SK-N-SH treated with all-trans-retinoic acid at 6 μM for 48 hours (cell line): Measurements from ENCODE around the gene LGR4.

Experiments
- ATAC-seq: fragments of 200-7000 bp; cut with Tn5 transposase; 3 replicates; pipeline ENCODE4 v1.9.1; 2020; ENCODE audit warnings: mild to moderate bottlenecking, moderate library complexity
- ARNTL ChIP-seq: fragments of 450-650 bp; formaldehyde crosslinking; IDR thresholded peaks from 2 replicates; pipeline ENCODE4 v1.5.0; 2020; ENCODE audit warnings: low read depth, mild to moderate bottlenecking, moderate library complexity, borderline replicate concordance
- BACH2 ChIP-seq: fragments of 250-450 bp; sonication (Bioruptor Pico); IDR thresholded peaks from 2 replicates; pipeline ENCODE4 v1.9.0; 2021; ENCODE audit warnings: mild to moderate bottlenecking, borderline replicate concordance
- CSDC2 ChIP-seq: fragments of 250-450 bp; sonication (Bioruptor Pico); IDR thresholded peaks from 2 replicates; pipeline ENCODE4 v1.5.0; 2020; ENCODE audit warnings: mild to moderate bottlenecking, moderate library complexity
- ESRRG ChIP-seq: fragments of 250-450 bp; sonication (Bioruptor Pico); IDR thresholded peaks from 2 replicates; pipeline ENCODE4 v1.6.1; 2021; ENCODE audit warnings: mild to moderate bottlenecking
- GLIS3 ChIP-seq: fragments of 250-450 bp; sonication (Bioruptor Pico); IDR thresholded peaks from 2 replicates; pipeline ENCODE4 v1.5.0; 2020; ENCODE audit warnings: mild to moderate bottlenecking, moderate library complexity
- ISL1 ChIP-seq: fragments of 250-450 bp; sonication (Bioruptor Pico); IDR thresholded peaks from 2 replicates; pipeline ENCODE4 v2.1.2; 2022; ENCODE audit warnings: mild to moderate bottlenecking, moderate library complexity
- OSR1 ChIP-seq: fragments of 250-450 bp; sonication (Bioruptor Pico); IDR thresholded peaks from 2 replicates; pipeline ENCODE4 v1.8.0; 2022; ENCODE audit warnings: moderate library complexity, mild to moderate bottlenecking, inconsistent platforms
- PPARA ChIP-seq: fragments of 250-450 bp; sonication (Bioruptor Pico); IDR thresholded peaks from 2 replicates; pipeline ENCODE4 v1.5.0; 2020; ENCODE audit warnings: mild to moderate bottlenecking, borderline replicate concordance
- RARB ChIP-seq: fragments of 250-450 bp; sonication (Bioruptor Pico); IDR thresholded peaks from 2 replicates; pipeline ENCODE4 v1.8.0; 2021; ENCODE audit warnings: mild to moderate bottlenecking, moderate library complexity
- SNAI2 ChIP-seq: fragments of 250-450 bp; sonication (Bioruptor Pico); IDR thresholded peaks from 2 replicates; pipeline ENCODE4 v1.5.0; 2020; ENCODE audit warnings: mild to moderate bottlenecking, moderate library complexity
- TCF4 ChIP-seq: fragments of 250-450 bp; sonication (Bioruptor Pico); IDR thresholded peaks from 2 replicates; pipeline ENCODE4 v1.8.0; 2021; ENCODE audit warnings: mild to moderate bottlenecking, moderate library complexity, borderline replicate concordance
- TOX ChIP-seq: fragments of 250-450 bp; sonication (Bioruptor Pico); IDR thresholded peaks from 2 replicates; pipeline ENCODE4 v1.8.0; 2021; ENCODE audit warnings: mild to moderate bottlenecking, moderate library complexity, borderline replicate concordance
- ZC3H10 ChIP-seq: fragments of 250-450 bp; sonication (Bioruptor Pico); IDR thresholded peaks from 2 replicates; pipeline ENCODE4 v1.5.1; 2021; ENCODE audit warnings: mild to moderate bottlenecking, moderate library complexity
- ZFP3 ChIP-seq: fragments of 250-450 bp; sonication (Bioruptor Pico); IDR thresholded peaks from 2 replicates; pipeline ENCODE4 v1.5.0; 2020; ENCODE audit warnings: mild to moderate bottlenecking, moderate library complexity
- ZFP30 ChIP-seq: fragments of 450-650 bp; formaldehyde crosslinking; IDR thresholded peaks from 2 replicates; pipeline ENCODE4 v1.5.0; 2022; ENCODE audit warnings: mild to moderate bottlenecking, moderate library complexity
- ZNF565 ChIP-seq: fragments of 450-650 bp; formaldehyde crosslinking; conservative IDR thresholded peaks from 2 replicates; pipeline ENCODE4 v1.5.0; 2020; ENCODE audit warnings: low read depth, mild to moderate bottlenecking, moderate library complexity
- ZNF70 ChIP-seq: fragments of 450-650 bp; formaldehyde crosslinking; IDR thresholded peaks from 2 replicates; pipeline ENCODE4 v1.5.0; 2020; ENCODE audit warnings: mild to moderate bottlenecking, moderate library complexity
- ZNF8 ChIP-seq: fragments of 450-650 bp; formaldehyde crosslinking; IDR thresholded peaks from 2 replicates; pipeline ENCODE4 v1.5.0; 2020; ENCODE audit warnings: mild to moderate bottlenecking, moderate library complexity
- TF ChIP-seq, protein P1 (sequence below): fragments of 250-450 bp; sonication (Bioruptor Pico); IDR thresholded peaks from 2 replicates; pipeline ENCODE4 v1.5.0; 2020; ENCODE audit warnings: mild to moderate bottlenecking, moderate library complexity
- TF ChIP-seq, protein P2 (sequence below): fragments of 250-450 bp; sonication (Bioruptor Pico); IDR thresholded peaks from 2 replicates; pipeline ENCODE4 v1.8.0; 2020; ENCODE audit warnings: mild to moderate bottlenecking, moderate library complexity, borderline replicate concordance
- TF ChIP-seq, protein P3 (sequence below): fragments of 250-450 bp; sonication (Bioruptor Pico); IDR thresholded peaks from 2 replicates; pipeline ENCODE4 v1.5.1; 2020; ENCODE audit warnings: low read depth, mild to moderate bottlenecking, moderate library complexity
- TF ChIP-seq, protein P4 (sequence below): fragments of 250-450 bp; sonication (Bioruptor Pico); IDR thresholded peaks from 2 replicates; pipeline ENCODE4 v1.5.1; 2021; ENCODE audit warnings: mild to moderate bottlenecking, moderate library complexity
- TF ChIP-seq, protein P5 (sequence below): fragments of 250-450 bp; sonication (Bioruptor Pico); IDR thresholded peaks from 2 replicates; pipeline ENCODE4 v1.8.0; 2021; ENCODE audit warnings: low read depth, mild to moderate bottlenecking, moderate library complexity, borderline replicate concordance

The LGR4 gene

DNA sequence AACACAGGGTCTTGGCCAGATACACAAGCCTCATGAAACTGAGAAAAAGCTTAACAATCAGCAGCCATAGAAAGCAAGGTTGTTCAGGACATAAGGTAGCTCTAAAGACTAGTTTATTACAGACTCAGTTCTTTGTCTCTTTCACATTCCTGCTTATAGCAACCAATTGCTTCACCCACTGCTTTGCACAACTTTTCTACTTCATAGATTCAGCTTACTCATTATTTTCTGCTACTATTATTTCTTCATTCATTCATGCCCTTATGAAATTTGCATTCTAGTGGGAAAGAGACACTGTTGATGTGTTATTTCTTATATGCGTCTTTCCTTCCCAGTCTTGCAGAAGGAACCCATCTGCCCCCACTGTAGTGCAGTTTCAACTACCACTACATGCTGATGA is 114.3 kb downstream of the LGR4 start:
- ATAC-seq: no peak
- TF ChIP-seq ISL1 (CRISPR knock-in tag): no peak
- no peak for TF ChIP-seq SNAI2 (CRISPR knock-in tag)
- TF ChIP-seq PPARA (CRISPR knock-in tag): no peak
- TF ChIP-seq, protein P1, sequence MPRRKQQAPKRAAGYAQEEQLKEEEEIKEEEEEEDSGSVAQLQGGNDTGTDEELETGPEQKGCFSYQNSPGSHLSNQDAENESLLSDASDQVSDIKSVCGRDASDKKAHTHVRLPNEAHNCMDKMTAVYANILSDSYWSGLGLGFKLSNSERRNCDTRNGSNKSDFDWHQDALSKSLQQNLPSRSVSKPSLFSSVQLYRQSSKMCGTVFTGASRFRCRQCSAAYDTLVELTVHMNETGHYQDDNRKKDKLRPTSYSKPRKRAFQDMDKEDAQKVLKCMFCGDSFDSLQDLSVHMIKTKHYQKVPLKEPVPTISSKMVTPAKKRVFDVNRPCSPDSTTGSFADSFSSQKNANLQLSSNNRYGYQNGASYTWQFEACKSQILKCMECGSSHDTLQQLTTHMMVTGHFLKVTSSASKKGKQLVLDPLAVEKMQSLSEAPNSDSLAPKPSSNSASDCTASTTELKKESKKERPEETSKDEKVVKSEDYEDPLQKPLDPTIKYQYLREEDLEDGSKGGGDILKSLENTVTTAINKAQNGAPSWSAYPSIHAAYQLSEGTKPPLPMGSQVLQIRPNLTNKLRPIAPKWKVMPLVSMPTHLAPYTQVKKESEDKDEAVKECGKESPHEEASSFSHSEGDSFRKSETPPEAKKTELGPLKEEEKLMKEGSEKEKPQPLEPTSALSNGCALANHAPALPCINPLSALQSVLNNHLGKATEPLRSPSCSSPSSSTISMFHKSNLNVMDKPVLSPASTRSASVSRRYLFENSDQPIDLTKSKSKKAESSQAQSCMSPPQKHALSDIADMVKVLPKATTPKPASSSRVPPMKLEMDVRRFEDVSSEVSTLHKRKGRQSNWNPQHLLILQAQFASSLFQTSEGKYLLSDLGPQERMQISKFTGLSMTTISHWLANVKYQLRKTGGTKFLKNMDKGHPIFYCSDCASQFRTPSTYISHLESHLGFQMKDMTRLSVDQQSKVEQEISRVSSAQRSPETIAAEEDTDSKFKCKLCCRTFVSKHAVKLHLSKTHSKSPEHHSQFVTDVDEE (CRISPR knock-in tag): no peak
- no peak for TF ChIP-seq BACH2
- TF ChIP-seq ZNF565: no peak
- no peak for TF ChIP-seq OSR1
- no peak for TF ChIP-seq ESRRG (CRISPR knock-in tag)
- no peak for TF ChIP-seq TOX (CRISPR knock-in tag)
- TF ChIP-seq ZNF70 (CRISPR knock-in tag): no peak
- TF ChIP-seq CSDC2 (CRISPR knock-in tag): no peak
- TF ChIP-seq, all 23 proteins: peak for 0

DNA sequence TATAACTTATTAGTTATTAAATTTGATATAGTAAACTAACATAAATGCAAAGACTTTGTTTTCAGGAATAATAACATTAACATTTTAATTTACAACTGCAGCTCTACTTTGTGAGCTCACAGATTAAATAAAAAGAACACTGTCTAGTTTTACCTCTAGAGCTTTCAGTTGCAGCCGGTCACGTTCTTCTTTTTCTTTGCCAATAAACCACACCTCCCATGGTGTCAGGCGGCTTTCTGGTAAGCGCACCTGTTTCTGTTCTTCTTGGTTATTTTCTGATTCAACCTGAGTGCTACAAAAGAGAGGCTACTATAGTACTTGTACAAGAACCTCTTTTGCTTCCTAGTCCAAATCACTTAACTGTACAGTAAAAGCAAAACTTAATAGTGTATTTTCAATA is 115.3 kb downstream of the LGR4 start:
- ATAC-seq: no peak
- no peak for TF ChIP-seq TOX (CRISPR knock-in tag)
- TF ChIP-seq, protein P2, sequence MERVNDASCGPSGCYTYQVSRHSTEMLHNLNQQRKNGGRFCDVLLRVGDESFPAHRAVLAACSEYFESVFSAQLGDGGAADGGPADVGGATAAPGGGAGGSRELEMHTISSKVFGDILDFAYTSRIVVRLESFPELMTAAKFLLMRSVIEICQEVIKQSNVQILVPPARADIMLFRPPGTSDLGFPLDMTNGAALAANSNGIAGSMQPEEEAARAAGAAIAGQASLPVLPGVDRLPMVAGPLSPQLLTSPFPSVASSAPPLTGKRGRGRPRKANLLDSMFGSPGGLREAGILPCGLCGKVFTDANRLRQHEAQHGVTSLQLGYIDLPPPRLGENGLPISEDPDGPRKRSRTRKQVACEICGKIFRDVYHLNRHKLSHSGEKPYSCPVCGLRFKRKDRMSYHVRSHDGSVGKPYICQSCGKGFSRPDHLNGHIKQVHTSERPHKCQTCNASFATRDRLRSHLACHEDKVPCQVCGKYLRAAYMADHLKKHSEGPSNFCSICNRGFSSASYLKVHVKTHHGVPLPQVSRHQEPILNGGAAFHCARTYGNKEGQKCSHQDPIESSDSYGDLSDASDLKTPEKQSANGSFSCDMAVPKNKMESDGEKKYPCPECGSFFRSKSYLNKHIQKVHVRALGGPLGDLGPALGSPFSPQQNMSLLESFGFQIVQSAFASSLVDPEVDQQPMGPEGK (CRISPR knock-in tag): no peak
- no peak for TF ChIP-seq ARNTL (CRISPR knock-in tag)
- TF ChIP-seq RARB (CRISPR knock-in tag): no peak
- TF ChIP-seq GLIS3: no peak
- no peak for TF ChIP-seq PPARA (CRISPR knock-in tag)
- TF ChIP-seq ZNF70 (CRISPR knock-in tag): no peak
- no peak for TF ChIP-seq CSDC2 (CRISPR knock-in tag)
- no peak for TF ChIP-seq ZNF565
- TF ChIP-seq, protein P3, sequence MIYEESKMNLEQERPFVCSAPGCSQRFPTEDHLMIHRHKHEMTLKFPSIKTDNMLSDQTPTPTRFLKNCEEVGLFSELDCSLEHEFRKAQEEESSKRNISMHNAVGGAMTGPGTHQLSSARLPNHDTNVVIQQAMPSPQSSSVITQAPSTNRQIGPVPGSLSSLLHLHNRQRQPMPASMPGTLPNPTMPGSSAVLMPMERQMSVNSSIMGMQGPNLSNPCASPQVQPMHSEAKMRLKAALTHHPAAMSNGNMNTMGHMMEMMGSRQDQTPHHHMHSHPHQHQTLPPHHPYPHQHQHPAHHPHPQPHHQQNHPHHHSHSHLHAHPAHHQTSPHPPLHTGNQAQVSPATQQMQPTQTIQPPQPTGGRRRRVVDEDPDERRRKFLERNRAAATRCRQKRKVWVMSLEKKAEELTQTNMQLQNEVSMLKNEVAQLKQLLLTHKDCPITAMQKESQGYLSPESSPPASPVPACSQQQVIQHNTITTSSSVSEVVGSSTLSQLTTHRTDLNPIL (CRISPR knock-in tag): no peak
- TF ChIP-seq, protein P4, sequence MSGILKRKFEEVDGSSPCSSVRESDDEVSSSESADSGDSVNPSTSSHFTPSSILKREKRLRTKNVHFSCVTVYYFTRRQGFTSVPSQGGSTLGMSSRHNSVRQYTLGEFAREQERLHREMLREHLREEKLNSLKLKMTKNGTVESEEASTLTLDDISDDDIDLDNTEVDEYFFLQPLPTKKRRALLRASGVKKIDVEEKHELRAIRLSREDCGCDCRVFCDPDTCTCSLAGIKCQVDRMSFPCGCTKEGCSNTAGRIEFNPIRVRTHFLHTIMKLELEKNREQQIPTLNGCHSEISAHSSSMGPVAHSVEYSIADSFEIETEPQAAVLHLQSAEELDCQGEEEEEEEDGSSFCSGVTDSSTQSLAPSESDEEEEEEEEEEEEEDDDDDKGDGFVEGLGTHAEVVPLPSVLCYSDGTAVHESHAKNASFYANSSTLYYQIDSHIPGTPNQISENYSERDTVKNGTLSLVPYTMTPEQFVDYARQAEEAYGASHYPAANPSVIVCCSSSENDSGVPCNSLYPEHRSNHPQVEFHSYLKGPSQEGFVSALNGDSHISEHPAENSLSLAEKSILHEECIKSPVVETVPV (CRISPR knock-in tag): no peak
- TF ChIP-seq, all 23 proteins: peak for 0

DNA sequence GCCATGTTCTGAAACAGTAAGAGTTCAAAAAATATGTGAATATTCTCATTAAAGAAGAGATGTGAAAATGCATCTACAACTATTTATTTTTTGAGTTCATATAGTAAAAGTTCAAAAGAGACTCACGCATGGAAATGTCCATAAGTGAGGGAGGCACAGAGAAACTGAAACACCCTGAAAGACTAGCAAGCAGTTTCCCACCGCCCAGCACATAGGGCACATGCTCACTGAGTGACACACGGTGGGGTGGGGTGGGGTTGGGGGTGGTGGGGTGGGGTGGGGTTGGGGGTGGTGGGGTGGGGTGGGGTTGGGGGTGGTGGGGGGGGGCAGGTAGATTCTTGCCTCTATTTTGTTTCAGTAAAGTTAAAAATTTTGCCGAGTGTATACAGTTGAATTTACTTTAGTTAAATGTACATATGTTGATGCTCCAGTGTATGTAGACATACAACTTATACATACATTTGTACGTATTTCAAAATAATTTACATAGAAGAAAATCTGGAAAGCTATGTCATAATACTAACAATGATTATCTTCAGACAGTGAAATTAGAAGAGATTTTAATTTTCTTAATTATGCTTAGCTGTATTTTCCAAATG is 115.9 kb downstream of the LGR4 start:
- ATAC-seq: no peak
- TF ChIP-seq, protein P1 (CRISPR knock-in tag): no peak
- TF ChIP-seq ZFP3 (CRISPR knock-in tag): no peak
- TF ChIP-seq ZNF70 (CRISPR knock-in tag): no peak
- TF ChIP-seq RARB (CRISPR knock-in tag): no peak
- no peak for TF ChIP-seq ZNF565
- TF ChIP-seq, protein P5, sequence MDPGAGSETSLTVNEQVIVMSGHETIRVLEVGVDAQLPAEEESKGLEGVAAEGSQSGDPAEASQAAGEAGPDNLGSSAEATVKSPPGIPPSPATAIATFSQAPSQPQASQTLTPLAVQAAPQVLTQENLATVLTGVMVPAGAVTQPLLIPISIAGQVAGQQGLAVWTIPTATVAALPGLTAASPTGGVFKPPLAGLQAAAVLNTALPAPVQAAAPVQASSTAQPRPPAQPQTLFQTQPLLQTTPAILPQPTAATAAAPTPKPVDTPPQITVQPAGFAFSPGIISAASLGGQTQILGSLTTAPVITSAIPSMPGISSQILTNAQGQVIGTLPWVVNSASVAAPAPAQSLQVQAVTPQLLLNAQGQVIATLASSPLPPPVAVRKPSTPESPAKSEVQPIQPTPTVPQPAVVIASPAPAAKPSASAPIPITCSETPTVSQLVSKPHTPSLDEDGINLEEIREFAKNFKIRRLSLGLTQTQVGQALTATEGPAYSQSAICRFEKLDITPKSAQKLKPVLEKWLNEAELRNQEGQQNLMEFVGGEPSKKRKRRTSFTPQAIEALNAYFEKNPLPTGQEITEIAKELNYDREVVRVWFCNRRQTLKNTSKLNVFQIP (CRISPR knock-in tag): no peak
- TF ChIP-seq ZC3H10 (CRISPR knock-in tag): no peak
- TF ChIP-seq SNAI2 (CRISPR knock-in tag): no peak
- no peak for TF ChIP-seq ZNF8
- TF ChIP-seq ZFP30: no peak
- TF ChIP-seq ISL1 (CRISPR knock-in tag): no peak
- TF ChIP-seq TCF4 (CRISPR knock-in tag): no peak
- no peak for TF ChIP-seq ARNTL (CRISPR knock-in tag)
- TF ChIP-seq BACH2: no peak
- TF ChIP-seq OSR1: no peak
- TF ChIP-seq, protein P3 (CRISPR knock-in tag): no peak
- no peak for TF ChIP-seq TOX (CRISPR knock-in tag)
- no peak for TF ChIP-seq GLIS3
- no peak for TF ChIP-seq PPARA (CRISPR knock-in tag)
- TF ChIP-seq, all 23 proteins: peak for 0
